Spinal cord (tissue), 10 donors: ENCODE measurements around the gene GOT1. TPM values are rescaled to one million over a fixed set of nuclear protein-coding genes. Genes with fewer than 3 reads are reported as not detected.

Source experiments
- DNase-seq, 6 donors: peaks; one replicate each; pipeline versions ENCODE4 v3.0.0 to v3.0.0-alpha.2; 2013 to 2015; ENCODE audit warnings: low spot score in 6 of 6, low read depth in 4 of 6
- H3K27ac ChIP-seq: one replicate; pipeline ENCODE4 v1.5.1; 2013; ENCODE audit warnings: low read depth, low read length, control low read depth
- H3K27me3 ChIP-seq: one replicate; pipeline ENCODE4 v1.6.1; 2013; ENCODE audit warnings: low read length; ENCODE audit not compliant: control insufficient read depth, insufficient read depth
- H3K36me3 ChIP-seq: one replicate; pipeline ENCODE4 v1.6.1; 2013; ENCODE audit warnings: low read length; ENCODE audit not compliant: control insufficient read depth, insufficient read depth
- H3K4me1 ChIP-seq: one replicate; pipeline ENCODE4 v1.6.1; 2013; ENCODE audit warnings: low read length; ENCODE audit not compliant: control insufficient read depth, insufficient read depth
- H3K4me3 ChIP-seq: one replicate; pipeline ENCODE4 v1.5.1; 2013; ENCODE audit warnings: low read depth, low read length, control low read depth
- H3K9me3 ChIP-seq: one replicate; pipeline ENCODE4 v1.6.1; 2013; ENCODE audit warnings: low read length; ENCODE audit not compliant: control insufficient read depth, insufficient read depth
- WGBS: methylation state at CpG from one replicate; pipeline ENCODE4 v1.1.5; 2013; ENCODE audit warnings: missing lambda C conversion rate; ENCODE audit not compliant: insufficient coverage; 5-methylcytosine and 5-hydroxymethylcytosine counted together
- polyA plus RNA-seq, 2 donors: library from polyadenylated mRNA; unstranded; fragments of 120-200 nt; gene quantifications; one replicate each; pipeline ENCODE4 v1.2.1, GENCODE V29; 2013; ENCODE audit not compliant: insufficient read length in 2 of 2
- total RNA-seq, 2 donors: library from RNA; depleted of rRNA in 1 of 2; stranded (reverse); fragments of 120-200 nt in 1 of 2; fragments of >200 nt in 1 of 2; gene quantifications; one replicate each; pipeline versions ENCODE4 v1.2.3 to v1.2.4, GENCODE V29; 2013 to 2014
- donor health status: healthy.

The GOT1 gene
- total and polyA plus RNA-seq, 4 donors = 38.0 to 115 (median 86.6) TPM

DNA sequence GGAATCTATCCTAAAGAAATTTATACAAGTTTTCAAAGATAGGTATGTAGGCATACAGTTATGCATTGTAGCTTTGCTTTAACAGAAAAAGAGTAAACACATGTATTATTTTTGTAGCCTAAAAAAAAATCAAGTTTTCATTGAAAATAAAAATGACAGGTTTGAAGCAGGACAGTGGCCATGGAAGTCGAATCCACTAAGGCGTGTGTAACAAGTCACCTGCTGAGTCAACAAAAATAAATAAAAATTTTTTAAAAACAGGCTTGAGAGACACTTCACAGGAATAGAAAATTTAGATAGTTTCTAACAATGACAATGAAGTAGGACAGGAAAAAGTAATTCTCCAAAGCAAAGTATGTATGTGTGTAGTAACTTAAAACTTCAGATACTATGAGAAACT, 8.5 kb upstream of the GOT1 start:
- Histone ChIP-seq H3K9me3 (no peaks in the 10 kb centered on the region), H3K27me3 (no peaks in the 10 kb centered on the region), H3K4me3 (no peak overlapping the region), H3K27ac (no peak overlapping the region), H3K4me1 (no peaks in the 10 kb centered on the region), H3K36me3 (peaks cover 2% of the 10 kb centered on the region)
- no CpG with 5 or more reads among the region's 2 CpGs for WGBS
- no peak for DNase-seq

DNA sequence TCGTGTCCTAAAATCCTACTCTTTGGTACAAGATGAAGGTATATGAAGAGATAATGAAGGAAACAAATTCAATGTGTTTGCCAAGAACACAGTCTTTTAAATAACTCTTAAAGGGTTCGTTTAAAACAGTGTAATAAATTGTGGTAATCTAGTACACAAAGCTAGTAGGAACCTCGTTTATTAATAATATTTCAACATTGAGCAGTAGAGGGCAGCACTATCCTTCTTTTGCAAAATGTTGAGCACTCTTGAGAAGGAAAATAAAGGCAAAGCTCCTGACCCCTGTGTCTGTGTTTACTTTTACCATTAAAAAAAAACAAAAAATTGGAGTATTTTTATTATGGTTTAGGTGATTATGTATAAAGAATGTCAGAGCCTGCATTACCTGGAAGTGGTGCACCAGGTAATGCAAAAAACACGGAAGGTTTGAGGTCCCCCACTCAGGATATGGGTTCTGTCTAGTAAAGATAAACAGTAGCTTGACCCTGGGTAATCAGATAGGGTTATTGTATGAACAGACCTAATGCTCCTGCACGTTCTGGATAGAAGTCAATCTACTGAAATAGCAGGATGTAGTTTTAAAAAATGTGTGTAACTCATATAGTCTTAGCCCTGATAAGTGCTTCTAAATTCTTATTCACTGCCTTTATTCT, 5.7 kb upstream of the GOT1 start:
- Histone ChIP-seq H3K4me3 (no peak overlapping the region), H3K9me3 (no peaks in the 10 kb centered on the region), H3K4me1 (peaks cover 3% of the 10 kb centered on the region), H3K27ac (no peak overlapping the region), H3K27me3 (no peaks in the 10 kb centered on the region), H3K36me3 (peaks cover 4% of the 10 kb centered on the region)
- 47% methylated on average over 2 of the region's 5 CpGs for WGBS
- peak; percentile 22 to 92 (median 44) for DNase-seq

DNA sequence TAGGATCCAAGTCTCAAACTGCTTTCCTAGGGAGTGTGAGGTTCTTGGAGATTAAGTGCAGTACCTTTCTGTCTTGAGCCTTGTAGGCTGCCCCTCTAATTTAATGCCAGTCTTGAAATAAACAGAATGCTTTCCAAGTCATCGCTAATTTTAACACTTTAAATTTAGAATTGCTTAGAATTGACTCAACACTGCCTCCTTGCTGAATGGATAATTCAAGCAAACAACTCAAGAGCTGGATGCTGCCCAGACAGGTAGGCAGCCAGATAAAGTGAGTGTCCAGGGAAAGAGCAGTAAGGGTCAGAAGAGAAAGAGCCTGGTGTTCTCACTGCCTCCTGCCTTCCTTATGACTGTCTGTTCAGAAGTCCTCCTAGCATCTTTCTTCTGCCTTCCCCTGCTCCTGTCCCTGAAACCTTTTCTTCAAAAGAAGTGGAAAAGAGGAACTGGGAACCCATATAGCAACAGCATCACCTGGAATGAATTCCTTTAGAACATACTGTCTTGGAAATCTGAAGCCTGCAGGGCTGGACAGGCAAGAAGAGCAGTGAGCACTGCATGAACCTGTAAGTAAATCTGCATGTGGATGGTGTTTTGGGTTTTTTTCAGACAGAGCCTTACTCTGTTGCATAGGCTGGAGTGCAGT, 3.1 kb upstream of the GOT1 start:
- Histone ChIP-seq H3K4me3 (no peak overlapping the region), H3K9me3 (no peaks in the 10 kb centered on the region), H3K27ac (no peak overlapping the region), H3K4me1 (peaks cover 14% of the 10 kb centered on the region), H3K36me3 (peaks cover 4% of the 10 kb centered on the region), H3K27me3 (no peaks in the 10 kb centered on the region)
- WGBS = no CpG with 5 or more reads among the region's 1 CpG
- DNase-seq = no peak

DNA sequence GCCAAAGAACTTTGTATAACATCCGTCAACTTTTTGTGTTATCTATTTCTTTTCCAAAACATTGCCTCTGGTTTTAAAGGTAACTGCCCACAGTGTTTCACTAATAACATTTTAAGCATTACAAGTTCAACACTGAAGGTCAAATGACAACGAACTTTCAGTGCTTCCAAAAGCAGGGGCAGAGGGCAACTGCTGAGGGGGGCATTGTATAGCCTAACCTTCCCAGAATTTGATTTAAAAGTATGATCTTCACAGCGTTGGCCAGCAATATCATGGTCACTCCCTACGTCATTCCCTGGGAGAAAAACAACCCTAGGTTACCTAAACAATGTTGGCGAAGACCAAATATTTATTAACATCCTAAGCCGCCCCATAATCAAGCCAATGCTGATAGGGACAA, 2.5 kb upstream of the GOT1 start:
- Histone ChIP-seq H3K36me3 (peaks cover 4% of the 10 kb centered on the region), H3K27me3 (no peaks in the 10 kb centered on the region), H3K27ac (no peak overlapping the region), H3K4me1 (peaks cover 14% of the 10 kb centered on the region), H3K4me3 (no peak overlapping the region), H3K9me3 (no peaks in the 10 kb centered on the region)
- 87% methylated on average over 4 of the region's 6 CpGs for WGBS
- DNase-seq = no peak

DNA sequence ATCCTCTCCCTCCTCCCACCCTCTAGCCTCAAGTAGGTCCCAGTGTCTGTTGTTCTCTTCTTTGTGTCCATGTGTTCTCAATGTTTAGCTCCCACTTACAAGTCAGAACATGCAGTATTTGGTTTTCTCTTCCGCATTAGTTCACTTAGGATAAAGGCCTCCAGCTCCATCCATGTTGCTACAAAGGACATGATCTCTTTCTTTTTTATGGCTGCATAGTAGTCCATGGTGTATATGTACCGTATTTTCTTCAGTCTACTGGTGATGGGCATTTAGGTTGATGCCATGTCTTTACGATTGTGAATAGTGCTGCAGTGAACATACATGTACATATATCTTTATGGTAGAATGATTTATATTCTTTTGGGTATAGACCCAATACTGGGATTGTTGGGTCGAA, 1.6 kb upstream of the GOT1 start:
- Histone ChIP-seq H3K27me3 (no peaks in the 10 kb centered on the region), H3K36me3 (peaks cover 4% of the 10 kb centered on the region), H3K4me1 (peaks cover 14% of the 10 kb centered on the region), H3K4me3 (no peak overlapping the region), H3K27ac (no peak overlapping the region), H3K9me3 (no peaks in the 10 kb centered on the region)
- DNase-seq = no peak
- no CpG with 5 or more reads among the region's 4 CpGs for WGBS

DNA sequence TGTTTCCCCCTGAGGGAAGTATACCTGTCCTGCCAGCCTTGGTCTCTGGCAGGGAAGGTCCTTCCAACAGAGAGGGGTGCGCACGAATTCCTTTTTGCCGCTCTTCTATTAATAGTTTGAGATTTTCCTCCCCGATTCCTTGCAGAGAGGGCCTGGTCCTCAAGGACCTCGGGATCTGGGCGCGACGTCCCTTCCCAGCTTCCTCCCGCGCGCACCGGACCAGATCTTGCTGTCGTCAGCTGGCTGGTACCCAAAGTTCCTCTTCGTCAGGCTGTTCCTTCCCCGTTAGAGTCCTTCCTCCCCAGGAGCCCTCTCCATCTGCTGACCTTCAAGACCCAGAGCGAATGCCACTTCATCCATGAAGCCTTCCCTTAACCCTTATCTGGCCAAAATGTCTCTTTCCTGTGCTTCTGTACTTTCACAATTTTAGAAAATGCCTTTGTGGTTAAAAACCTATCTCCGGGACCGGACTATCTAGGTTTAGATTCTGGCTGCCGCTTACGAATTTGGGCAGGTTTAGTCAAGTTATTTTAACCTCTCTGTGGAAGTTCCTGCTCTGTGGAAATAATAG, 851 bp upstream of the GOT1 start:
- peaks cover 4% of the 10 kb centered on the region for H3K36me3 ChIP-seq
- peaks cover 14% of the 10 kb centered on the region for H3K4me1 ChIP-seq
- peak overlapping the region; percentile 98 for H3K4me3 ChIP-seq
- WGBS = 3% methylated on average over 19 of the region's 20 CpGs
- H3K9me3 ChIP-seq = no peaks in the 10 kb centered on the region
- H3K27ac ChIP-seq = peak overlapping the region; percentile 87
- DNase-seq = peak in 5 of 6 donors; percentile 15 to 64 (median 24)
- H3K27me3 ChIP-seq = no peaks in the 10 kb centered on the region

DNA sequence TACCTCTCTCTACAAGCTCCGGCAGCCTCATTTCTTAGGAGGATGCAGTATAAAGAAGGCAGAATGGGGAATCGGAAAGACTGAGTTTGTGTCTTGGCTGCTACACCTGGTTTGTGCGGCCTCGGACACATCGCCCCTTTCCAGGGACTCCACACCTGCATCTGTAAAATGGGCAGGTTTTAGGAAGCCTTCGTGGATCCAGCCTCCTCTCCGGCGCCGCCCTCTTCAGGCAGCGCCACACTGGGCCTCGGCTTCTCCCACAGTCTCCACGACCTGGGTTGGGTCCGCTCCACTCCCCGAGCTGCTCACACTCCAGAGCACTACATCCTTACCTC, 341 bp downstream of the GOT1 start:
- H3K36me3 ChIP-seq = peaks cover 4% of the 10 kb centered on the region
- peaks cover 14% of the 10 kb centered on the region for H3K4me1 ChIP-seq
- H3K27ac ChIP-seq = peak overlapping the region; percentile 72
- WGBS = 7% methylated on average over 13 of the region's 14 CpGs
- no peaks in the 10 kb centered on the region for H3K27me3 ChIP-seq
- H3K9me3 ChIP-seq = no peaks in the 10 kb centered on the region
- peak overlapping the region; percentile 98 for H3K4me3 ChIP-seq
- no peak for DNase-seq

DNA sequence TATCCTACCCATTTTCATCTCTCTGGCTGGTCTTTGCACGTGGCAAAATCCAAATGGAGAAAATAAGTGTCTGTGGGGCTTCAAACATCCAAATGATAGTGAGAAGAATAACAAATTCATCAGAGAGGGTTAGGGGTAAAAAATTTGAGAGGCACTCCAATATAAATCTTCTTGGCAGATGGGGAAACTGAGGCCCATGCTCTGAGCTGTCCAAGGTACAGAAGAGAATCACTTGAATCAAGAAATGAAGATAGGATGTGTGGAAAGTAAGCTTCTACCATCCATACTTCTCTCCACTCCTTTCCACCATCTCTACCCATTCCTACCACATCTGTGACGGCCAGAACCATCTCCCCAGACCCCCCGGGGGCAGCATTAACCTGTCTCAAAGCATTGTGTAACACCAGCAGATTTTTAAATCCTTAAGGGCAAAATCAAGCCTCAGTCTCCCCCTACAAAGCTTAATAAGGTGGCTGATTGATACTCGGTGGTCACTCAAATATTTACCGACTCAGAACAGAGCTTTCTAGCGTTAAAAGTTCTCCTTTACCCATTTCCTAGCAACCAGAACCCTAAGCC, 818 bp downstream of the GOT1 start:
- WGBS = 5% methylated on average over 5 of the region's 6 CpGs
- peak overlapping the region; percentile 98 for H3K4me3 ChIP-seq
- no peak overlapping the region for H3K27ac ChIP-seq
- no peaks in the 10 kb centered on the region for H3K27me3 ChIP-seq
- H3K36me3 ChIP-seq = peaks cover 4% of the 10 kb centered on the region
- peaks cover 14% of the 10 kb centered on the region for H3K4me1 ChIP-seq
- DNase-seq = no peak
- H3K9me3 ChIP-seq = no peaks in the 10 kb centered on the region

DNA sequence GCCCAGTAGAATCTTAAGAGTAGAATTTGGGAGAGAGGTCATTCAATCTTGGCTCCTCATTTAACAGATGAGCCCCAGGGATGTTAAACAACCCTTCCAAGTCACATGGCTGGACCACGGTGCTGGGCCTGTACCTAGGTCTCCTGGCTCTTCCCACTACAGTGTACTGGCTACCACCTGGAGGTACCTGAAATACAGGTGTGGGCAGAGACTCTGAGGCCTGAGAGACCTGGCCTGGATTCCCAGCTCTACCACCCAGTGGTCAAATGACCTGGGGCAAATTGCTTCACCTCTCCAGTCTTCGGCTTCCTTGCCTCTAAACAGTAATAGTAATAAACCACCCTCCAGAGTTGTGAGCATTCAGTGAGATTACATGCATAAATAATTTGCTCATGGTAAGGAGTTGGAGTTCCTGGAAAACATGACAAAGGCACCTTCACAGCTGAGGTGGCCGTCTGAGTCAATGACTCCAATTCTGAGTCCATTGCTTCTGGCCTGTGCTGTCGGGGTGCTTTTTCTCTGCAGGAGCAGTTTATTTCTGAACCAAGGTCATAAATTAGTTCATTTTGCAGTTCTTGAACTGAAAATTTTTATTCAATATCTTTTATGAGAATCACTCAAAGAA, 2.7 kb downstream of the GOT1 start:
- H3K27ac ChIP-seq = no peak overlapping the region
- H3K9me3 ChIP-seq = no peaks in the 10 kb centered on the region
- peaks cover 14% of the 10 kb centered on the region for H3K4me1 ChIP-seq
- 100% methylated on average over 1 of the region's 4 CpGs for WGBS
- no peaks in the 10 kb centered on the region for H3K27me3 ChIP-seq
- no peaks in the 10 kb centered on the region for H3K36me3 ChIP-seq
- no peak overlapping the region for H3K4me3 ChIP-seq
- DNase-seq = no peak
